Natural killer cell treated with Interleukin-12 subunit alpha and Interleukin-12 subunit beta and Interleukin-15 and Interleukin-18, amount 100 ng/mL, for 72 hours (primary cell): ENCODE results near the gene POLE. TPM values are rescaled to one million over a fixed set of nuclear protein-coding genes. Genes with fewer than 3 reads are reported as not detected.

ENCODE experiments used
- ATAC-seq, 2 donors: fragments of 150-1000 bp; cut with Tn5 transposase in 1 of 2; sonication (Bioruptor Pico), chemical (Tn5 transposase) in 1 of 2; 2 replicates each; pipeline ENCODE4 v1.10.0; 2021
- DNase-seq: peaks from one replicate; pipeline ENCODE4 v3.0.0; 2022; ENCODE audit warnings: low spot score
- H3K27ac Mint-ChIP-seq, 2 donors: 1 replicate in 1 of 2; 2 replicates in 1 of 2; pipeline ENCODE4 v1.8.0; 2022; ENCODE audit warnings: mixed read lengths in 2 of 2, mild to moderate bottlenecking in 1 of 2, moderate library complexity in 1 of 2
- H3K27me3 Mint-ChIP-seq, 2 donors: 1 replicate in 1 of 2; 2 replicates in 1 of 2; pipeline ENCODE4 v1.8.0; 2022; ENCODE audit warnings: mixed read lengths in 2 of 2
- H3K36me3 Mint-ChIP-seq: one replicate; pipeline ENCODE4 v1.8.0; 2022; ENCODE audit warnings: mixed read lengths
- H3K4me1 Mint-ChIP-seq, 2 donors: 1 replicate in 1 of 2; 2 replicates in 1 of 2; pipeline ENCODE4 v1.8.0; 2022; ENCODE audit warnings: low read depth in 2 of 2, mixed read lengths in 2 of 2, mild to moderate bottlenecking in 1 of 2
- H3K4me3 Mint-ChIP-seq: one replicate; pipeline ENCODE4 v1.8.0; 2022; ENCODE audit warnings: mixed read lengths
- H3K9me3 Mint-ChIP-seq: 2 replicates; pipeline ENCODE4 v1.8.0; 2022; ENCODE audit warnings: mixed read lengths
- total RNA-seq, 2 donors: library from RNA; stranded (reverse); gene quantifications; one replicate each; pipeline ENCODE4 v1.2.3, GENCODE V29; 2022

POLE gene
- total RNA-seq, 2 donors from 2014 or later, result 94.3 to 265 TPM

GRCh38 chr12:132593938-132594358, 93.2 kb downstream of the POLE start:
- H3K27me3 Mint-ChIP-seq, result peaks cover 11 to 17% of the 10 kb centered on the region in 2 donors
- H3K4me1 Mint-ChIP-seq, result peaks cover 14 to 18% of the 10 kb centered on the region in 2 donors
- no peak overlapping the region for H3K27ac Mint-ChIP-seq
- DNase-seq, result no peak
- no peaks in the 10 kb centered on the region for H3K9me3 Mint-ChIP-seq
- no peak overlapping the region for H3K4me3 Mint-ChIP-seq
- no peaks in the 10 kb centered on the region for H3K36me3 Mint-ChIP-seq
- ATAC-seq, result peak; percentile 64 to 82

GRCh38 chr12:132593521-132593920, 93.6 kb downstream of the POLE start:
- no peaks in the 10 kb centered on the region for H3K36me3 Mint-ChIP-seq
- H3K27me3 Mint-ChIP-seq, result peaks cover 11 to 14% of the 10 kb centered on the region in 2 donors
- no peak overlapping the region for H3K4me3 Mint-ChIP-seq
- DNase-seq, result no peak
- no peak for ATAC-seq
- no peak overlapping the region for H3K27ac Mint-ChIP-seq
- H3K4me1 Mint-ChIP-seq, result peaks cover 10 to 14% of the 10 kb centered on the region in 2 donors
- H3K9me3 Mint-ChIP-seq, result no peaks in the 10 kb centered on the region

- Mint-ChIP-seq H3K4me1 (peaks cover 10 to 13% of the 10 kb centered on the region in 2 donors), H3K36me3 (no peaks in the 10 kb centered on the region), H3K9me3 (no peaks in the 10 kb centered on the region), H3K27ac (no peak overlapping the region), H3K27me3 (peaks cover 11 to 14% of the 10 kb centered on the region in 2 donors), H3K4me3 (no peak overlapping the region)
- DNase-seq (no peak), ATAC-seq (no peak)
Measured at GRCh38 chr12:132593071-132593470, 94.1 kb downstream of the POLE start.

- Mint-ChIP-seq H3K36me3 (no peaks in the 10 kb centered on the region), H3K27me3 (peaks cover 5 to 10% of the 10 kb centered on the region in 2 donors)
Measured at GRCh38 chr12:132592282-132592970, 94.7 kb downstream of the POLE start.

GRCh38 chr12:132591107-132591935, 95.8 kb downstream of the POLE start:
- H3K4me1 Mint-ChIP-seq, result peaks cover 0 to 6% of the 10 kb centered on the region in 2 donors
- DNase-seq, result no peak
- ATAC-seq, result no peak
- peaks cover 0 to 6% of the 10 kb centered on the region in 2 donors for H3K27me3 Mint-ChIP-seq
- H3K27ac Mint-ChIP-seq, result no peak overlapping the region
- no peaks in the 10 kb centered on the region for H3K36me3 Mint-ChIP-seq
- no peak overlapping the region for H3K4me3 Mint-ChIP-seq
- H3K9me3 Mint-ChIP-seq, result no peaks in the 10 kb centered on the region

More at GRCh38 chr12:132592282-132592970, 94.7 kb downstream of the POLE start:
- ATAC-seq (no peak), DNase-seq (no peak)
- Mint-ChIP-seq H3K4me1 (peaks cover 4 to 9% of the 10 kb centered on the region in 2 donors), H3K9me3 (no peaks in the 10 kb centered on the region), H3K27ac (no peak overlapping the region), H3K4me3 (no peak overlapping the region)

- Mint-ChIP-seq H3K27ac (no peak overlapping the region), H3K9me3 (no peaks in the 10 kb centered on the region), H3K36me3 (no peaks in the 10 kb centered on the region), H3K4me1 (peaks cover 0 to 5% of the 10 kb centered on the region in 2 donors), H3K4me3 (no peak overlapping the region), H3K27me3 (peaks cover 0 to 3% of the 10 kb centered on the region in 2 donors)
- ATAC-seq (no peak), DNase-seq (no peak)
Measured at GRCh38 chr12:132588821-132589669, 98.1 kb downstream of the POLE start.

GRCh38 chr12:132588319-132588718, 98.8 kb downstream of the POLE start:
- no peaks in the 10 kb centered on the region for H3K4me1 Mint-ChIP-seq
- no peaks in the 10 kb centered on the region for H3K9me3 Mint-ChIP-seq
- no peak overlapping the region for H3K27ac Mint-ChIP-seq
- no peaks in the 10 kb centered on the region for H3K36me3 Mint-ChIP-seq
- no peaks in the 10 kb centered on the region for H3K27me3 Mint-ChIP-seq
- no peak overlapping the region for H3K4me3 Mint-ChIP-seq
- DNase-seq (no peak), ATAC-seq (no peak)

- Mint-ChIP-seq H3K4me1 (no peaks in the 10 kb centered on the region), H3K9me3 (no peaks in the 10 kb centered on the region), H3K27ac (no peak overlapping the region), H3K36me3 (no peaks in the 10 kb centered on the region), H3K27me3 (no peaks in the 10 kb centered on the region), H3K4me3 (no peak overlapping the region)
- ATAC-seq (no peak), DNase-seq (no peak)
Measured at GRCh38 chr12:132587781-132588180, 99.4 kb downstream of the POLE start.

- H3K4me3 Mint-ChIP-seq, result no peak overlapping the region
- no peaks in the 10 kb centered on the region for H3K4me1 Mint-ChIP-seq
- H3K27ac Mint-ChIP-seq, result no peak overlapping the region
- DNase-seq (no peak), ATAC-seq (no peak)
- no peaks in the 10 kb centered on the region for H3K27me3 Mint-ChIP-seq
- H3K36me3 Mint-ChIP-seq, result no peaks in the 10 kb centered on the region
- H3K9me3 Mint-ChIP-seq, result no peaks in the 10 kb centered on the region
Measured at GRCh38 chr12:132586929-132587328, 100.2 kb downstream of the POLE start.

GRCh38 chr12:132585177-132585576, 102.0 kb downstream of the POLE start:
- Mint-ChIP-seq H3K9me3 (no peaks in the 10 kb centered on the region), H3K27ac (no peak overlapping the region), H3K4me1 (no peaks in the 10 kb centered on the region), H3K27me3 (no peaks in the 10 kb centered on the region), H3K4me3 (no peak overlapping the region), H3K36me3 (no peaks in the 10 kb centered on the region)
- DNase-seq, result no peak
- no peak for ATAC-seq

- Mint-ChIP-seq H3K36me3 (no peaks in the 10 kb centered on the region), H3K4me3 (no peak overlapping the region), H3K27ac (no peak overlapping the region), H3K4me1 (no peaks in the 10 kb centered on the region), H3K27me3 (no peaks in the 10 kb centered on the region), H3K9me3 (no peaks in the 10 kb centered on the region)
- ATAC-seq (no peak), DNase-seq (no peak)
Measured at GRCh38 chr12:132584429-132584828, 102.7 kb downstream of the POLE start.

GRCh38 chr12:132583736-132584135, 103.4 kb downstream of the POLE start:
- ATAC-seq (no peak), DNase-seq (no peak)
- no peaks in the 10 kb centered on the region for H3K36me3 Mint-ChIP-seq
- H3K27ac Mint-ChIP-seq, result no peak overlapping the region
- H3K4me1 Mint-ChIP-seq, result no peaks in the 10 kb centered on the region
- H3K9me3 Mint-ChIP-seq, result no peaks in the 10 kb centered on the region
- no peaks in the 10 kb centered on the region for H3K27me3 Mint-ChIP-seq
- H3K4me3 Mint-ChIP-seq, result no peak overlapping the region

GRCh38 chr12:132583411-132583710, 103.8 kb downstream of the POLE start:
- H3K4me3 Mint-ChIP-seq, result no peak overlapping the region
- DNase-seq, result no peak
- no peaks in the 10 kb centered on the region for H3K36me3 Mint-ChIP-seq
- ATAC-seq, result no peak
- no peaks in the 10 kb centered on the region for H3K27me3 Mint-ChIP-seq
- no peak overlapping the region for H3K27ac Mint-ChIP-seq
- no peaks in the 10 kb centered on the region for H3K4me1 Mint-ChIP-seq
- no peaks in the 10 kb centered on the region for H3K9me3 Mint-ChIP-seq
